ENCODE data around the gene SPINK1.
"Not testable (repeated sequence)": the region's sequence is repeated elsewhere in the genome, so short reads cannot be mapped to it uniquely, and the experiment has no call there.

SPINK1 gene

GRCh38 chr5:147871980-147872549 lies 40.6 kb upstream of the SPINK1 start:
- not testable (repeated sequence) for DNase-seq (ENCODE audit: low read depth); H3K4me3 ChIP-seq (ENCODE audit: low read depth, low read length)

DNA sequence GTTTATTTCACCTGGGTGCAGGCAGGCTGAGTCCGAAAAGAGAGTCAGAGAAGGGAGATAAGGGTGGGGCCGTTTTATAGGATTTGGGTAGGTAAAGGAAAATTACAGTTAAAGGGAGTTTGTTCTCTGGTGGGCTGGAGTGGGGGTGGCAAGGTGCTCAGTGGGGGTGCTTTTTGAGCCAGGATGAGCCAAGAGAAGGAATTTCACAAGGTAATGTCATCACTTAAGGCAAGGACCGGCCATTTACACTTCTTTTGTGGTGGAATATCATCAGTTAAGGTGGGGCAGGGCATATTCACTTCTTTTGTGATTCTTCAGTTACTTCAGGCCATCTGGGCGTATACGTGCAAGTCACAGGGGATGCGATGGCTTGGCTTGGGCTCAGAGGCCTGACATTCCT lies 38.4 kb upstream of the SPINK1 start:
- not testable (repeated sequence) for DNase-seq (ENCODE audit: low read depth); H3K4me3 ChIP-seq (ENCODE audit: low read depth, low read length)

DNA sequence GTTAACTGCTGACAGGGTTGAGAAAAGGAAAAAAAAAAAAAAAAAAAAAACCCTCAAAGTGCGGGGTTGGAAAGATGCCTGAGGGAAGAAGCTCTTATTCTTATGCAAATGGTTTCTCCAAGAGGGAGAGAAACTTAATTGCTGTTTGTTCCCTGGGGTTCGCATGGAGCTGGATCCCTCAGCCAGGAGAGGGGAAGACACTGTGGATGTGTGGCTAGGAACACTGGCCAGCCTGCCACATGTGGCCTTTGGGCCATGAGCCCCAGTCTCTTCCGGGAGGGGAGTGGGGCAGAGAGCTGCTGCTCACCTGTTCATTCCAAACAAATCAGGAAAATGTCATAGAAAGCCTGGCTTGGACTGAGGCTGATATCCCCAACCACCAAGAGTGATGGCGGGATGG lies 37.6 kb upstream of the SPINK1 start:
- no peak for DNase-seq (ENCODE audit: low read depth)
- TF ChIP-seq, protein P1, sequence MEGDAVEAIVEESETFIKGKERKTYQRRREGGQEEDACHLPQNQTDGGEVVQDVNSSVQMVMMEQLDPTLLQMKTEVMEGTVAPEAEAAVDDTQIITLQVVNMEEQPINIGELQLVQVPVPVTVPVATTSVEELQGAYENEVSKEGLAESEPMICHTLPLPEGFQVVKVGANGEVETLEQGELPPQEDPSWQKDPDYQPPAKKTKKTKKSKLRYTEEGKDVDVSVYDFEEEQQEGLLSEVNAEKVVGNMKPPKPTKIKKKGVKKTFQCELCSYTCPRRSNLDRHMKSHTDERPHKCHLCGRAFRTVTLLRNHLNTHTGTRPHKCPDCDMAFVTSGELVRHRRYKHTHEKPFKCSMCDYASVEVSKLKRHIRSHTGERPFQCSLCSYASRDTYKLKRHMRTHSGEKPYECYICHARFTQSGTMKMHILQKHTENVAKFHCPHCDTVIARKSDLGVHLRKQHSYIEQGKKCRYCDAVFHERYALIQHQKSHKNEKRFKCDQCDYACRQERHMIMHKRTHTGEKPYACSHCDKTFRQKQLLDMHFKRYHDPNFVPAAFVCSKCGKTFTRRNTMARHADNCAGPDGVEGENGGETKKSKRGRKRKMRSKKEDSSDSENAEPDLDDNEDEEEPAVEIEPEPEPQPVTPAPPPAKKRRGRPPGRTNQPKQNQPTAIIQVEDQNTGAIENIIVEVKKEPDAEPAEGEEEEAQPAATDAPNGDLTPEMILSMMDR (IDR thresholded peaks at IDR 0.05; ENCODE audit: low read depth, low read length, missing control alignments), result no peak
- H3K4me3 ChIP-seq (ENCODE audit: low read depth, low read length), result no peak overlapping the region

DNA sequence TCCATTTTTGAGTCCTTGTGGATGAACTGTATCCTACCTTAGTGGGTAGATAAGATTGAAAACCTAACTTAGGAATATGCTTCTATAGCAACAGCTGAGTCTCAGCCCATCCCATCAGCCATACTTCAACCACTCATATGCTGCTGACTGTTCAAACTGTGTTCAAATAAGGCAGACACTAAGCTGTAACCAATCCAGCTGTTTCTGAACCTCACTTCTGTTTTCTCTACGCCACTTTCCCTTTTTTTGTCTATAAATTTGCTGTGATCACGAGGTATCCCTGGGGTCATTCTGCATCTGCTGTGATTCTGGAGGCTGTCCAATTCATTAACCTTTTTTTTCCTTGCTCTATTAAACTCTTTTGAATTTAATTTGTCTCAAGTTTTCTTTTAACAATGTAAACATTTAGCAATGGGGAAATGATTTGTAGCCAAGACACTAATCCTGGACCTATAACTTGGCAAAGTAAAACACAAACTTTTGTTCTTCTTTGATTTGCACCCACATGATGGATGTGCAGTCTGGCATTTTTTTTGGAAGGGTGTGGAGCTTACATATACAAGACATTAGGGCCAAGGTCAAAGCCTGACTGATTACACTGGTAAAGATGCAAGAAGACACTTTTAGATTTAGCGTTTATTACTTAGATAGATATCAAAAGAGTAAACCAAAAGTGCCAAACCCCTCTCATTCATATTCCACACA lies 32.1 kb upstream of the SPINK1 start:
- TF ChIP-seq, protein P1 (IDR thresholded peaks at IDR 0.05; ENCODE audit: low read depth, low read length, missing control alignments), result no peak
- H3K4me3 ChIP-seq (ENCODE audit: low read depth, low read length), result no peak overlapping the region

GRCh38 chr5:147860641-147861025 lies 29.2 kb upstream of the SPINK1 start:
- no peak overlapping the region for H3K4me3 ChIP-seq (ENCODE audit: low read depth, low read length)
- no peak for DNase-seq (ENCODE audit: low read depth)
- TF ChIP-seq, protein P1 (IDR thresholded peaks at IDR 0.05; ENCODE audit: low read depth, low read length, missing control alignments), result no peak

More for the DNA sequence above, 32.1 kb upstream of the SPINK1 start:
- no peak for DNase-seq (ENCODE audit: low read depth)

DNA sequence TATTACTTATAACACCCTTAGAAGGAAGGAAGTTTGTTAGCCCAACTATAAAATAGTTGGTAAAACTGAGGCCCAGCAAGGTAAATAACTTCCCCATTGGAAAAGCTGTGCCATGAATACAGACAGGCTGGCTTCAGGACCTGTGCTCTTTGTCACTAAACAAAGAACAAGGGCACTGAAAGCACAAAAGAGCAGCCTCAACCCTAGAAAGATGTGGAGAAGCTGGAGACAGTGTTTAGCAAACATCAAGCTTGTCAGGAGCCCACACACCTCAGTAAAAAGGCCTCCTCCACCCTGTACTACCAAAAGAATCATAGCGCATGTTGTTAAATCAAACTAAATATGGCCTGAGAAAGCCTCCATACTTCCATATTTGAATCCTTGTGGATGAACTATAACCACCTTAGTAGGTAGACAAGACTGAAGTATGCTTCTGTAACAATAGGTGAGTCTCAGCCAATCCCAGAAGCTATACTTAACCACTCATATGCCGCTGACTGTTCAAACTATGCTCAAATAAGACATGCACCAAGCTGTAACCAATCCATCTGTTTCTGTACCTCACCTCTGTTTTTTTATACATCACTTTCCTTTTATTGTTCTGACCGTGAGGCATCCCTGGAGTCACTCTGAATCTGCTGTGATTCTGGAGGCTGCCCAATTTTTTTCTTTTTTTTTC lies 28.6 kb upstream of the SPINK1 start:
- TF ChIP-seq, protein P1 (IDR thresholded peaks at IDR 0.05; ENCODE audit: low read depth, low read length, missing control alignments), result no peak
- no peak for DNase-seq (ENCODE audit: low read depth)
- H3K4me3 ChIP-seq (ENCODE audit: low read depth, low read length), result no peak overlapping the region

DNA sequence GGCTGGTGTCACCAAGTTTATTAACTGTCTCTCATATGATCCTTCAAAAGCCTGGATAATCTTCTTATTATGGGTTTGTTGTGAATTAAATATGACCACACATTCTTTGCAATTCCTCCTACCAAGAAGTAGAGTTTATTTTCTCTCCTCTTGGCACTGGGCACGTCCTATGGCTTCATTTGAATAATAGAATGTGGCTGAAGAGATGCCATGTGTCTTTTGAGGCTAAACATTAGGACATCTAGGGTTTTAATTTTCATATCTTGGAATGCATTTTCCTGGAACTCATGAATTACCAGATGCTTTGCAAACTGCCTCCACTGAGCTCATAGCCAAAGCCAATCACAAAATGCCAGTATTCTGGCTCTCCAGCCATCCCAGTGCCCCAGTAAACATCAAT lies 27.1 kb upstream of the SPINK1 start:
- no peak for DNase-seq (ENCODE audit: low read depth)
- TF ChIP-seq, protein P1 (IDR thresholded peaks at IDR 0.05; ENCODE audit: low read depth, low read length, missing control alignments), result no peak
- H3K4me3 ChIP-seq (ENCODE audit: low read depth, low read length), result no peak overlapping the region
